HL-60/S4 treated with phorbol 12-myristate 13-acetate at 8.2 ng/mL for 4 days and 3 days (cell line): ENCODE results near the gene OTOP1.
"Not testable (repeated sequence)": the region's sequence is repeated elsewhere in the genome, so short reads cannot be mapped to it uniquely, and the experiment has no call there.

Experiments used
- in situ Hi-C: fragments of 300-500 bp; cut with MboI; formaldehyde crosslinking; loops from 2 replicates; pipeline ENCODE4 v1.15.0; 2022; ENCODE audit warnings: low sequenced_read_pairs

The OTOP1 gene

DNA sequence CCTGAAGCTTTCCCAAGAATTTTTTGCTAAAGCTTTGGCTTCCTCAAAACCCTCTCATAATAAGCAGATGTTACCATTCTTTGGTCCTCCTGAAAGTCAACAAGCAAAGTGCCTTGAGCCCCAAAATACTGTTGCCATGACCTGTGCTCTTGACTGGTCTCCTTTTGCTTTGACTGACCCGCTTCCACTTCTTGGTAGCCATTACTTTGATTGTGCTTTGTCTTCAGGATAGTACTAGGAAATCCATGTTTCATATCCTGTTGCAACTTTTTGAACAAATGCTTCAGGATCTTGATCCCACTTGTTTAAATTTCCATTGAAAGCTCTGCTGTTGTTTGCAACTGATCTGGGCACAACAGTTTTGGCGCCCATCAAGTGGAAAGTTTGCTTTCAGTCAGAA is 6.9 kb upstream of the OTOP1 start:
- in situ Hi-C loops = no loop called here

DNA sequence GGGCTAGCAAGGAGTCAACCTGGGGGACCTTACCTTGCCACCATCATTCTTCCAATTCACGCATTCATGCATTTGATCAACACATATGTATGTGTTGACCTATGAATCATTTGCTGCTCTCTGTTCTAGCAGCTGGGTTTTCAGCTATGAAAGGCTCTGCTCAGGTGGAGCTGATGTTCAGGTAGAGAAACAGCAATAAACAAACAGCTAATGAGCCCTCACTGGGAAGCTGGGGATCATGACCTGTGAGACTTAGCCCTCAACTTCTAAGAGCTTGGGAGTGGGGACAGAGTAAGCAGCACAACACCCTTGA is 1.6 kb upstream of the OTOP1 start:
- in situ Hi-C loops = no loop called here

DNA sequence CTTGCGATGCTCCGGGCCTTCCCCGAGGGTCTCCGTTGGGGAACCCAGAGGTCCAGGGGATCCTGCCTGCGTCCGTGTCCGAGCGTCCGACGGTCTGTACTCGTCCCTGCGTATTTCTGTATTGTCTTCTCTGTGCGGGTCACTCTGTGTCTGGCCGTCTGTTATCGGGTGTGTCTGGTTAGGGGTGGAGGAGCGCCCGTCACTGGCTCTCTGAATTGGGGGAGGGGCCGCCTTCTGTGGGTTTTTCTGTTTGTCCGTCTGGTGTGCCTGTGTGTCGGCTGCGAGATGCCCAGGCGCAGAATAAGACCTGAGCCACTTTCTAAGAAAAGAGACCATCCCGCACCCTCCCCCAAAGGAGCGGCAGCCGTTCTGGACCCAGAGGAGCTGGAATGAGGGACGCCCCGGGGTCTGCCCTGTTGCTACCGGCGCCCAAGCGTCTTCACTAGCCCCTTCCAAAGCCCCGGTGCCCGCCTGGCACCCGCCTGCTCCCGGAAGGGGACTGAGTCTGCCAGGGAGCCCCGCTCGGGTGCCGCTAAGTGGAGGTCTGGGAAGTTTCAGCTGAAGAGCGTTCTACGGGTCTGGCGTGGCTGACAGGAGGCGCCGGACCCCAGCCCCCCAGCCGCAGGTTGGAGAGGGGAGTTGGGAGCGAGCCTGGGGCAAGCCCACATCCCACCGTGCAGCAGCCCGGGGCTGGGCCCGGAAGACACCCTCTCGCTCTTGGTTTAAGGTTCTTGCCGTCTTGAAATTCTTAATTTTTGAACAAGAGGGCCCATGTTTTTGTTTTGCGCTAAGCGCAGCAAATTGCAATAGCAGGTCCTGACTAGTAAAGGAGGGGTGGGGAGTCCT is 1.0 kb upstream of the OTOP1 start:
- in situ Hi-C loops = no loop called here

DNA sequence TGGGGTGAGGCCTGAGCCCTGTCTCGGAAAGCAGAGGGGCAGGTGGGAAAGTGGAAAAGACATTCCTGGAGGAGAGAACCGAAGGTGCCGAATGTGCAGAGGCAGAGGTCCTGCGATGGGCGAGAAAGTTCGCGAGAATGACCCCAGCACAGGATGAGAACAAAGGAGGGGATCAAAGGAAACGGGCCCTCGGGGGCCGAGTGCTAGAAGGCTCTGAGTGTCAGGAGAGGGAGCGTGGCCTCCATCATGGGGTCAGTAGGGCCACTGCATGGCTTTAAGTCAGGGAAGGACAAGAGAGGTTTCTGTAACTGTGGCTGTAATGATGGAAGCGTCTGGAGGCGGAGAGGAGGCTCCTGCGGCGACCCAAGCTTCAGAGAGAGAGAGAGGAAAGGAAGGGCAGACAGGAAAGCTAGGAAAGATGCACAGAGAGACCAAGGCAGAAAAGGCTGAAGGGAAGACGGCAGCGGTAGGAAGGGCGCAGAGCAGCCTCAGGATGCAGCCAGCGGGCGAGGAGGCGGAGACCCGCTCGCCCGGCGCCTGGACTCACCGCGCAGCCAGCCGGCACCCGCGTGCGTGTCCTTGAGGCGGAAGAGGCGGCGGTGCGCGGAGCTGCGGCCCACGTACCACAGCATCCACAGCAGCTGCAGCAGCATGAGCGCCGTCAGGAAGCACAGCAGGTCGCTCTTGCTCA is 669 bp downstream of the OTOP1 start:
- in situ Hi-C loops = no loop called here

DNA sequence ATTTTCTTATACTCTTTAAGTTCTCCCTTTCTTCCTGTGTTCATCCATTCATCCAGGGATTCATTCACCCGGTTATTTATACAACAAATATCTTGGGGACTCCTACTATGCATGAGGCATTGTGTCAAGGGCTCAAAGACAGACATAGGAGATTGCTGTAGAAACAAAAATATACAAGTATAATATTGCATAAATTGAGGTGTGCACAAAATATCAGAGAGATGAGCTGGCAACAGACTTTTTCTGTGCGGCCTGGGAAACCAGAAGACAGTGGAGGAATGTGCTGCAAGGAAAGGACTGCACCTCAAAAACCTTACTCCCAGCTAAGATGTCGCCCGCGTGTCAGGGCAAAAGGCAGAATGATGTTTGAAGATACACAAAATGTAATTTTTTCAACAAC is 9.6 kb downstream of the OTOP1 start:
- in situ Hi-C loops = no loop called here

DNA sequence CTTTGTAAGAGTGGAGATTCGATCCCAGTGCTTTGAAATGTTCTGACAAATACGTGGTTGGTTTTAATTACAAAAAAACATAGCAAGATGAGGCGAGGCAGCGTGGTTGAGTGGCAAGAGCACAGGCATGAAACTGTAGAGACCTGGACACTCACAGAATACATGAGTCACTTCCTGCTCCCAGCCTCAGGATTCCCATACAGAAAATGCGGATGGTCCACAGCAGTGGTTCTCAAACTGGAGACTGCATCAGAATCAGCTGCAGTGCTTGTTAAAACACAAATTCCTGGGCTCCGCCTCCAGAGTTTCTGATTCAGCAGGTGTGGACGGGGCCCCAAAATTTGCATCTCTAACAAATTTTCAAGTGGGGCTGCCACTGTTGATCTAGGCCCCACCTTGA is 10.1 kb downstream of the OTOP1 start:
- in situ Hi-C loops = no loop called here

DNA sequence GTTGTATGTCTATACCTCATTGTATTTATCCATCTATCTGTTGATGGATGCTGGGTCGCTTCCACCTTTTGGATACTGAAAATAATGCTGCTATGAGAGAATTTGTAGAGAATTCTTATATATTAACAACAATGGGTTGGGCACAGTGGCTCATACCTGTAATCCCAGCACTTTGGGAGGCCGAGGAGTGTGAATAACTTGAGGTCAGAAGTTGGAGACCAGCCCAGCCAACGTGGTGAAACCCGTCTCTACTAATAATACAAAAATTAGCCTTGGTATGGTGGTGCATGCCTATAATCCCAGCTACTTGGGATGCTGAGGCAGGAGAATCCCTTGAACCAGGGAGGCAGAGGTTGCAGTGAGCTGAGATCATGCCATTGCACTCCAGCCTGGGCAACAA is 13.1 kb downstream of the OTOP1 start:
- in situ Hi-C loops = not testable (repeated sequence)

DNA sequence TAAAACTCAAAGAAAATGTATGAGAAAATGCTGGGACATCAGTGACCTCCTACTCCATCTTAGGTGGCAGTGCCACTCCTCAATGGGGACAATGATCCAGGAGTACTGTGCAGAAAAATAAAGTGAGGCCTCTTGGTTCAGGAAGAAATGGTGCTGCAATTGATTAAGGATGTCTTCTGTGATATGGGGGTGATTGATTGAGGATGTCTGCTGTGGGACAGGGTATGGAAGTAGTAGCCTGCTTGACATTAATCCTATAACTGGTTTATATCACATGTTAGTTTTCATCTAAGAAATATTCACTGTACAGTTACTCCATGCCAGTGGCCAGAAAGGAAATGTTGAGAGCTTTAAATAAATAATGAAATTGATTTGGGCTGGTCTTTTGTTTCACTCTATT is 20.5 kb downstream of the OTOP1 start:
- in situ Hi-C loops = no loop called here

DNA sequence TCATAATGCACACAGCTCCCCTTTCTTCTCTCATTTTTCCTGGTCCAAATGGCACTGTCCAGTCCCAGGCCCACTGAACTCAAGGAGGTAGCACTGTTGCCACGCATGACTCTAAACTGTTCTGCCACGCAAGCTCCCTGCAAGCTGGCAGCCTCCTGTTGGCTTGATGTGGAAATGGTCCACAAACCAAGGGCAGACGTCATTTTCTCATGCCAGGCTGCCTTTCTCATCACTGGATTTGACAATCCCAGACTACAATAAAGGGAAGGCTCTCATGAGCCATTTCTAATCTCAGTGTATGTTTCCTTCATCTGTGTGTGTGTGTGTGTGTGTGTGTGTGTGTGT is 22.4 kb downstream of the OTOP1 start:
- in situ Hi-C loops = no loop called here

DNA sequence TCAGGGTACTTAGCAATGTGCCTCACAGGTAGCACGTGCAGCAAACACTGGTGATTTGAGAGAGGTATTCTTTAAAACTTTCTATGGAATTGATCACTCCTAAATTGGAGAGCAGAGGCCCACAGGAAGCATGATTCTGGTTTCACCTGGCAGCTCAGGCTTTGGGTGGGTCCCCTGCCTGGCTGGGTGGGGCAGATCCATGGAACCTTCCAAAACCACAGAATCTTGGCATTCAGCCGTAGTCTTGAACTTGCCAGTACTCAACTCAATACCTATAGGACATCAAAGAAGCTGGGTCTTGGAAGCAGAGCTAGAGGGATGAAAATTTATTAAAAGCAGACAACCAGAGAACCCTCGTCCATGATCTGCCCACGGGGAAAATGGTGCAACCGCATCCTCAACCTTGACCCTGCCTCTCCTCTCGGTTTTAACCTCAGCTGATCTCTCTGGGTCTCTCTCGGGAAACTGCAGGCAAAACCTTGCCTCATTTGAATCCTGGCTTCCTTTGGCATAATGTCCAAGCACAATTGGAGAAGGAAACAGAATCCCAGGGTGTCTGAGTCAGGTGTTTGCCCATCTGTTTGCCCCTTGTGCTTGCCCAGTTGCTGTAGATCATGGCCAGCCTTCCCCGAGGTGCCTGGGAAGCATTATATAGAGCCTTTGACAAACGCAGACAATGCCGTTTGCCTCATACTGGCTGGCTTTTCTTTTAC is 22.9 kb downstream of the OTOP1 start:
- in situ Hi-C loops = no loop called here

DNA sequence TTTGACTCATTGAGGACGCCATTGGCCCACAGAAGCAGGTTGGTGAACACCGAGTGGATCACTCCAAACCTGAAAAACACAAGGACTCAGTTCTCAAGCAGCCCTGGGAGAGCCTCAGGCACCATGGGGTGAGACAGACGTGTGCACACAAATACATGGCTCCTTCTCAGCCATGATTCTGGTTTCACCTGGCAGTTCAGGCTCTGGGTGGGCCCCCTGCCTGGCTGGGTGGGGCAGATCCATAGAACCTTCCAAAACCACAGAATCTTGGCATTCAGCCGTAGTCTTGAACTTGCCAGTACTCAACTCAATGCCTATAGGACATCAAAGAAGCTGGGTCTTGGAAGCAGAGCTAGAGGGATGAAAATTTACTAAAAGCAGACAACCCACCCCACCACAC is 24.2 kb downstream of the OTOP1 start:
- in situ Hi-C loops = no loop called here

DNA sequence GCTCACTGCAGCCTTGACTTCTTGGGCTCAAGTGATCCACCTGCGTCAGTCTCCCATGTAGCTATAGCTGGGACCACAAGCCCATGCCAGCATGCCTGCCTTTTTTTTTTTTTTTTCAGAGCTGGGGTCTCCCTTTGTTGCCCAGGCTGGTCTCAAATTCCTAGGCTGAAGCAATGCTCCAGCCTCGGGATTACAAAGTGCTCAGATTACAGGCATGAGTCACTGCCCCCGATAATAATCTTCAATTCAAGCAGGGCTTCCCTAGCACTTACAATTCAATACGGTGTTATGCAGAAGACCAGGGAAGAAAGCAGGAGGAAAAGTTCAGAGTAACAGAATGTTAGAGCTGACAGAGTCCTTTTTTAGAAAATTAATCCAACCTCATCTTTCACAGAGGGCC is 26.1 kb downstream of the OTOP1 start:
- in situ Hi-C loops = no loop called here

DNA sequence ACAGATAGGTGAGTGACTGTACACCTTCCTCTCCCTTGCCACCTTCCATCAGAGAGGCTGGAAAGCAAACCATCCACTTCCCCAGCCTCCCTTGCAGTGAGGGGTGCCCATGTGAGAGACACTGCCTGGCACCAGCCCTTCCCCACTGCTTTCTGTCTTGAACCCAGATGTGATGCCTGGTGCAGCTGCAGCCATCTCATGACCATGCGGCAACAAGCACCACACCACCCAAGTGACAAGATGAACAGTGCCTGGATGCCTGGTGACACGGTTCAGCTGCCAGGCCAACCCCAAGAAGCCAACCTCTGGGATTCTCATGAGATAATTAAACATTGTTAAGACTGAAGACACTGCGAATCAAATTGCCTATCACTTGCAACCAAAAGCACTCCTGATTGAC is 31.4 kb downstream of the OTOP1 start:
- in situ Hi-C loops = no loop called here

DNA sequence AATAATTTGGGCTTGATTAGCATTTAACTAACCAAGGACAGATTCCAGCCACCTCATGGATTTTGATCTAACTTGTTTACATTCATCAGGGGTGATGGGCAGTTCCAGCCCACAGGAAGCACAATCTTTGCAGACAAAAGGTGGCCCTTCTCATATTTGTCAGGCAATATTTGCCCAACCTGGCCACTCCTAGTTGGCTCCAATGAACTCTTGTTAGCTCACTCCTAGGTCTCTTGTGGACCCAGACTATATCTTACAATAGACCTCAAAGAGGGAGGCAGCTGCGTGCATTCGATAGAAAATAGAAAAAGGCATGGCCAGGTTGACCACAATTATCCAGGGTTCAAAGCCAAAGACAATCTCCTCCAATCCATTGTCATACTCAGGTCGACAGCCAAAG is 38.2 kb downstream of the OTOP1 start:
- in situ Hi-C loops = not testable (repeated sequence)

DNA sequence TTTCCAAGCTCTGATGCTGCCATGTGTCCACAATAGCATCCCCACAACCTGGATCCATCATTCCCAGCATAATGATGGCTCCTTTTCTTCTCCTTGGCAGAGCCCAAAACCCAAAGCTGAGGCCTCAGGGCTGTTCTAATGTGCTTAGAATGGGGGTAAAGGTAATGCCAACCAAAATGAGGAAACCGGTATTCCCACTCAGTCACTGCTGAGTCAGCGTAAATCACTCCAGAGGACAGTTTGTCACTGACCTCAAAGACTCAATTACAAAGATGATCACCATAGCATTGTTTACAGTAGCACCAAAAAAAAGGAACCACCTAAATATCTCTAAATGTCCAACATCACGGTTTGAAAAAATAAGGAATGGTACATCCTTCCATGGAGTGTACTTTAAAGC is 41.2 kb downstream of the OTOP1 start:
- in situ Hi-C loops = no loop called here

DNA sequence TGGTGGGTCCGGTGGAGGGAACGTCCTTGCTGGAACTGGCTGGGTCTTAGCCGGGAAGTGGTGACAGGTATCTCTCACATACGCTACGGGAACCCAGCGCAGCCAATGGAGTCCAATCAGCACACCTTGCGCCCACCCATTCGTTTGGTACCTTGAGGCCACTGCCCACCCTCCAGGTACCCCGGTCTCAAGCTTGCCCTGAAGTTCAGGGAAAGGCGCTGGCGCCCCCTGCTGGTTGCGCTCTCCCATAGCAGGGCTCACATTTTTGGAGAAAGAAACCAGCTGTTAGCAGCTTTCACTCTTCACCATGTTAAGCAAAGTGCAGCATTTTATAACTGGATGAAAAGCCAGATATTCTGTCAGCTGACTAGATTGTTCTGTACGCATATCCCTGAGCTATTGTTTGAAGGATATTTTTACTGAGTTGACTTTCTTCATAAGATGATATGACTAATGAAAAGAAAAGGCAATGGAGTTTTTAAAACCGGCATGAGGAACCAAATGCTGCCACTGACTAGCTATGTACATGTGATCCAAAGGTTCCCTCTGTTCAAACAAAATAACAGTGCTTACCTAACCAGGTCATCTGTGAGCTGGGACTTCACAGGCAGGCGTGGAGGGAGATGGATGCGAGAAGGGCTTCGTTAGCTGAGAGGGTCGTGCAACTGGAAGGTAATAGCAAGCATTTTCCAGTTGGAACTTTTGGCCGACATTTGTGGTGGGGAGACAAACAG is 43.7 kb downstream of the OTOP1 start:
- in situ Hi-C loops = no loop called here

DNA sequence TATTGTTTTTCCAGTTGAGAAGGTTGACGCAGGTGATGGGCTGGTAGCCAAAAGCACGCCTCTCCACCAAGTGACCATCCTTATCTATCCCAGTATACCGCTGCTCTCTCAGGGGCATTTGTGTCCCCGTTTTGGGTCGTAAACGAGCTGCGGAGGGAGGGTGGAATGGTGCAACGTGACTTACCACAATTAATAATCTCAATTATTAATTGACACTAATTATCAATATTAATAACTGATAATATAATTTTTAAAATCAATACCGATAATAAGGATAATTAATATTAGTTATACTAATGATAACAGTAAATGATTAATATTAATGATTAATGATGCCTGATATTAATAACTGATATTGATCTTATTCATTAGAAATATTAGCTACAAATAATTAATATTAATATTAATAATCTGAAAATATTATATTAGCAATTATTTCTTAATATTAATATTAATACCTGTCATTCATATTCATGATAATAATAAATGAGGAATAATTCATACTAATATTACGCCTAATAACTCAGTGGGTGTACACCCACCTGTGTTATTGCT is 56.1 kb downstream of the OTOP1 start:
- in situ Hi-C loops = no loop called here

DNA sequence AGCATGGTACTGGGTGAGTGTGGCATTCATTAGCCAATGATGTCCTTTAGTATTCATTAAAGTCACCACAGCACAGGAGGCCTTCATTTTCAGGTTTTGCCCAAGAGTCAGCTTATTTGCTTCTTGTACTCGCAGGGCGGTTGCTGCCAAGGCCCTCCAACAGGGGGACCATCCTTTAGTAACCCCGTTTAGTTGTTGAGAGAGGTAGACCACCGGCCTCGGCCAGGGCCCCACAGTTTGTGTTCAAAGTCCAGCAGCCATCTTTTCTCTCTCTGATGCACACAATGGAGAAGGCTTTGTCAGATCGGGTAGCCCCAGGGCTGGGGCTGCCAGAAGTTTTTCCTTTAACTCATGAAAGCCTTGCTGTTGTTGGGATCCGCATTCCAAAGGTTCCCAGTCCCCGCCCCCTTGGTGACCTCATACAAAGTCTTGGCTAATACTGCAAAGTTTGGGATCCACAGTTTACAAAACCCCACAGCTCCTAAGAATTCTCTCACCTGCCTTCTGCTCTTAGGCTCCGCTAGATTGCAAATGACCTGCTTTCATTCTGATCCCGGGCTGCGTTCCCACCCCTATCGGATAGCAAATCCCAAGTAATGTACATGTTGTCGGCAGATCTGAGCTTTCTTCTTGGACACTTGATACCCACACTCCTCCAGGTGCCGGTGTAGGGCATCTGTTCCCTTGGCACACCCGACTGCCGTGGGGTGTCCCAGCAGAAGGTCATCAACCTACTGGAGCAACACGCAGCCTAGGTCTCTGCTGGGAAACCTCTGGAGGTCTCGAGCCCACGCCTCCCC is 58.5 kb downstream of the OTOP1 start:
- in situ Hi-C loops = not testable (repeated sequence)

DNA sequence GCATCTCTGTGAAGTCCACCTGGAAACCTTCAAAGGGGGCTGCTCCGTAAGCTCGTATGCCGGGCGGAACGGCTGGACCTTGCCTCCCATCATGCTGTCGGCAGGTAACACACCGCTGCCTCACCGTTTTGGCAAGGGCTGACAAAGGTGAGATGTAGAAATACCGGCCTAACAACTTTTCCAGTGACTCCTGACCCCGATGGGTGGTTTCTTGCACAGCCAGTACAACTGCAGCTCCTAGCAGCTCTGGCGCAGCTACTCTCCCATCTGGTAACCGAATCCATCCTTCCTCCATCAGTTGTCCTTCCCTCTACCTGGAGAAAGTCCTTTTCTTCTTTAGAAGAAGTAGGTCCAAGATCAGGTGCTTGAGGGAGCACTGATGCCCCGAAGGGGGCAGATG is 59.7 kb downstream of the OTOP1 start:
- in situ Hi-C loops = not testable (repeated sequence)

DNA sequence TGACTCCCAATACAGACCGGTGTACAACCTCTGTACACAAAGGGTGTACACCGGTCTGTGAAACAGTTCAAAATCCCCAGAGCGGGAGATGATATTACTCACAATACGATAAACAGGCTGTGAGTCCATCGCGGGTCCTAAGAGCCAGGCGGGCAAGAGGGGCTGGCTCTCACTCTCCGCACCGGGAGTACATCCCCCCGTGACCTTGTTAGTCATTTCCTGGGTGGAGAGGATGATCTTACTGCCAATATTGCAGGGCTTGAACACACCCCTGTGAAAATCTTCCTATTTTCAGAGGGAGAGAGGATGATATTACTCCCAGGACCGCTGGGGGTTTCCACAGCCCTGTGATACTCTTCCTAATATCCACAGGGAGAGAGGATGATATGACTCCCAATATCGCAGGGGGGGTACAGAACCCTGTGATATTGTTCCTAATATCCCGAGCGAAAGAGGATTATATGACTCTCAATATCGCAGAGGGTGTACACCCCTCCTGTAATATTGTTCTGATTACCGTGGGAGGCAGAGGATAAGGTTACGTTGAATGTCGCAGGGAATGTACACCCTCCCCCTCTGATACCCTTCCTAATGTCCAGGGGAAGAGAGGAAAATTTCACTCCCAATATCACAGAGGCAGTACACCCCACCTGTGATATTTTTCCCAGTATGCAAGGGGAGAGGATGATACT is 60.9 kb downstream of the OTOP1 start:
- in situ Hi-C loops = not testable (repeated sequence)
